DMS53 treated with DMSO at 0.1 percent for 48 hours (cell line): ENCODE measurements around the gene SRBD1.

Source experiments
- DNase-seq: peaks from one replicate; lab custom pipeline; 2025; ENCODE audit not compliant: unreplicated experiment; lab: John Stamatoyannopoulos, UW

Gene SRBD1, protein sequence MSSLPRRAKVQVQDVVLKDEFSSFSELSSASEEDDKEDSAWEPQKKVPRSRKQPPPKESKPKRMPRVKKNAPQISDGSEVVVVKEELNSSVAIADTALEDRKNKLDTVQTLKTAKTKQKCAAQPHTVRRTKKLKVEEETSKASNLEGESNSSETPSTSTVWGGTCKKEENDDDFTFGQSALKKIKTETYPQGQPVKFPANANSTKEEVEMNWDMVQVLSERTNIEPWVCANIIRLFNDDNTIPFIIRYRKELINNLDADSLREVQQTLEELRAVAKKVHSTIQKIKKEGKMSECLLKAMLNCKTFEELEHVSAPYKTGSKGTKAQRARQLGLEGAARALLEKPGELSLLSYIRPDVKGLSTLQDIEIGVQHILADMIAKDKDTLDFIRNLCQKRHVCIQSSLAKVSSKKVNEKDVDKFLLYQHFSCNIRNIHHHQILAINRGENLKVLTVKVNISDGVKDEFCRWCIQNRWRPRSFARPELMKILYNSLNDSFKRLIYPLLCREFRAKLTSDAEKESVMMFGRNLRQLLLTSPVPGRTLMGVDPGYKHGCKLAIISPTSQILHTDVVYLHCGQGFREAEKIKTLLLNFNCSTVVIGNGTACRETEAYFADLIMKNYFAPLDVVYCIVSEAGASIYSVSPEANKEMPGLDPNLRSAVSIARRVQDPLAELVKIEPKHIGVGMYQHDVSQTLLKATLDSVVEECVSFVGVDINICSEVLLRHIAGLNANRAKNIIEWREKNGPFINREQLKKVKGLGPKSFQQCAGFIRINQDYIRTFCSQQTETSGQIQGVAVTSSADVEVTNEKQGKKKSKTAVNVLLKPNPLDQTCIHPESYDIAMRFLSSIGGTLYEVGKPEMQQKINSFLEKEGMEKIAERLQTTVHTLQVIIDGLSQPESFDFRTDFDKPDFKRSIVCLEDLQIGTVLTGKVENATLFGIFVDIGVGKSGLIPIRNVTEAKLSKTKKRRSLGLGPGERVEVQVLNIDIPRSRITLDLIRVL

DNA sequence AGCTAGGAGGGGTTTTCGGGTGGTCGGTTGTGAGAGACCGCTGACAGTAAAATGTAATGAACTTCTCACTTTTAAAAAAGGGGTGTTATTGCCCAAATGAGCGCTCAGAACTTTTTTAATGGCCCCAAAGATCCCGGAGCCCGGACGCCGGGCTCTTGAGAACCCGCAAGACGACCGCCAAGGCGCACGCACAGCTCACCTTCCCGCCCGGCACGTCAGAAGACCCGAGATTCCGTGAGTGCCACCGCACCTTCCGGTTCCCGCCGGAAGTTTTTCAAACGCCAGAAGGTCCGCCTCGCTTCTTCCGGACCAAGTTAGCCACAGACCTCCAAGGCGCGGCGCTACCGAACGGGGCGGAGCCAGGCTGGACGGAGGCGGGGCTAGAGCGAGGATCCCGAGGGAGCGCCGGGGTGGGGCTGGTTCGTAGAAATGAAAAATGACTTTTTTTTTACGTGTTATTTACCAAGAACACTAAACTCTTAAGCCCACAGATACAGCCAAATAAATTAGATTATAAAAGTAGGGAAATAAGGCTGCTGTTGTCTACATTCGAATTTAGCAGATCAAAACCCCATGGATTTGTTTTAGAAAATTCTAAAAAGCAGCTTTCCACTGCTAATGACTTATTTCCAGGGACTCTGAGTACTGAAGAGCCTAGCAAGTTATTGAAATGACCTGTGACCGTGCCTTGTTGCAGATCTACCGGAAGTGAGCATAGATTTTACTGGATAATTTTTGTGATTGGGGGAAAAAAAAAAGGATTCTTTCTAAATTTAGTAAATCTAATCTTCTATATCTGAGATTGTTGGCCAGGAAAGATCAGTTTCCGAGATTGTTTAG lies at the start of gene SRBD1:
TSS of gene SRBD1 (minus strand) at position 248 of the 840 bp plus-strand sequence. CDS start 5,826 bp downstream, outside the sequence.
- DNase-seq: peak; percentile 90

DNA sequence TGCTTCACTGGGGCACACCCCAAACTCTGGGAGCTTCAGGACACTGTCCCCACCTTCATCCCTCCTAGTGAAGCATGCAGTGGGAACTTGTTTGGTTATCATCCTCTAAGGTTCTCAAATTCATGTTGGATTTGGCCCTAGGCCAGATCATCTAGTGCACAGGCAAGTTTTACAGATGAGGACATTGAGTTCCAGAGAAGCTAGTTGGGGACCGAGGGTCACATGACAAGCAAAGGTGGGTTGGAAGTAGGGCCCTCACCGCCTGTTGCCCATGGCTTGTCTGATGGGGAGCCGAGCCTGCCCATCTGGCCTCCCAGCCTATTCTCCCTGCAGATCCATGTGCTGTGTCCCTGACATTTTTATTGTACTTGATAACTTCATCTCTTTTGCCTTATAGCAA lies 43.2 kb upstream of the SRBD1 start:
- no peak for DNase-seq

DNA sequence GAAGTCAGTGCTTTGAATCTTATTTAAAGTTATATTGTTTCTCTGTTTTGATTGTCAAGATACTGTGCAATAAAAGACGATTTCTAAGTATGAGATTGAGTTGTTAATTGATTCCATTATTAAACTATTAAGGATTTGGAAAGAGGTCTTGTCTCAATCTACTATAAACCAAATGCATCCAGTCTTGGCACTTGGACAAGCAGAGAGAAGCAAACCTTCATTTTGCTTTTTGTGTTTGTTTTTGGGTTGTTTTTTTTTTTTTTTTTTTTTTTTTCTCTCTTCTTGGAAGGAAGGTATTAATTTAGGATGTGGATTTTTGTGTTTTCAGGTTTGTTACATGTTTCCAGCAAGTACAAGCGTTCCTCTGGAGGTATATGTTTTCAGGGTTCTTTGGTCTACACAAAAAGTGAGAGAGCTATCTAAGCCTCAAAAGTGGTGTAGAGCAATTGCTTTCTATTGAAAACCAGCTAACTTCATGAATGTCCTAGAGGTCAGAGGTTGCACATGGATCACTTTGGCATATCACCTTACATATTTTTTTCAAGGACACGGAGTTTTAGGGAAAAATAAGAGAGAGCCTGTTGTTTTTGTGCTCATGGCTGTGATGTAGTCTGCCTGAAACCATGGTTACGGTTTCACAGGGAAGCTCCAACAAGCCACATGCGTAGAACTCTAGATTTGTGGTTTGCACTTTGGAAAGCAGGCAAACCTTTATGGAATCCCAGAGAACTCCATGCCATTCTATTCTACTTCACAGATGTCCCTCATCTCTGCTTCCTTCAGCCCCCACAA lies 42.3 kb upstream of the SRBD1 start:
- DNase-seq: no peak

DNA sequence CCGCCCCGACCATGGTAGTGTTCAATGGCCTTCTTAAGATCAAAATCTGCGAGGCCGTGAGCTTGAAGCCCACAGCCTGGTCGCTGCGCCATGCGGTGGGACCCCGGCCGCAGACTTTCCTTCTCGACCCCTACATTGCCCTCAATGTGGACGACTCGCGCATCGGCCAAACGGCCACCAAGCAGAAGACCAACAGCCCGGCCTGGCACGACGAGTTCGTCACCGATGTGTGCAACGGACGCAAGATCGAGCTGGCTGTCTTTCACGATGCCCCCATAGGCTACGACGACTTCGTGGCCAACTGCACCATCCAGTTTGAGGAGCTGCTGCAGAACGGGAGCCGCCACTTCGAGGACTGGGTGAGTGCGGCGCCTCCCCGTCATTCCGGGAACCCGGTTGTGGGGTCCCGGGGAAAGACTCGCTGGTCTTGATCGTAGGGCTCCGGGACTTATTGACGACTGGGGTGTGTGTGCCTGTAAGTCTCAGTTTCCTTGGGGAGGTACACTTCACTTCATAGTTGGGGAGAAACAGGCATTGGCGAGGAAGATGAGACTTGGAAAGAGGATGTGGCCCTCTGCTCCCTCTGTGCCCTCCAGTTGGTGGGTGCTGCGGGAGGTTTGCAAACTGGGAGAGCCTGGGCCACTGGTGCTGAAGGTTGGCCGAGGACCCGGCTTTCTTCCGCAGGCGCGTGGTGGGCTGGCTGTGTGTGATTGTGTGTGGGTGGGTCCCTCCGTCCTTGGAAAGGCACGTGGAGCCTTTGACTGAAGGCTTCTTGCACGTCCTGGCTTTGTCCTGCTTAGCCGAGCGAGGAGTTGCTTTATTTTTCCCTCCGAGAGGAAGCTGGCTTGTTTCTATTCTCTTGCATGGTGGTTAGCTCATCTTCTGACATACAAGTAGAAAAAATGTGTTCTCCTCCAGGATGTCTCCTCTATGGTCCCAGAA lies 41.3 kb upstream of the SRBD1 start:
- no peak for DNase-seq

DNA sequence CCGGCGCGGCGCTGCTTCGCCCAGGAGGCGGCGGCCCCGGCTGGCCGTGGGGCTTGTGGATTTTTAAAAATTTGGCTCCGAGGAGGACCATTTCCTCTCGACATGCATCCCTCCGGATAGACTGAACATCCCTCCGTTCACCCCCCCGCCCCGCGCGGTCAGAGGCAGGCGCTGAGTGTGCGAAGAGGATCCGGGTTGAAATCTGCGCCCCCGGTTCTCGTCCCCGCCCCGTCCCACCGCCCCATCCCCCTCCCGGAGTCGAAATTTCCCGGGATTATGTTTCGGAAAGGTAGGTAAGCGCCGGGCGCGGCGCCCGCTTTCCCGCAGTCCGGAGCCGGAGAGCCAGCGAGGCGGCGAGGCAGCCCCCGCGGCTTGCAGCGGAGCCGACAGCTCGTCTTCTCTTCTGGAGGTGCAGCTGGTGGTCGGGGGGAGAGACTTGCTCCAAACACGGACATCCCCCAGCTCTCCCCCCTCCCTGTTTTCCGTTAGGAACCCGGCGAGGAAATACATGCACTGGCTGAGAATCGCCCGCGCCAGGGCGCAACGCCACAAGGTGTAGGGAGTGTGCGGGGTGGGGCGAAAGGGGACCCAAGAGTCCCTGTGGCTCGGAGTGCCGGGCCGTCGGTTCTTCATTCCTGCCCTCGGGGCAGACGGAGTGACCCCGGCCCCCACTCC lies 40.5 kb upstream of the SRBD1 start, which contains the start of gene PRKCE:
TSS of gene PRKCE (plus strand) at position 261 of the 675 bp plus-strand sequence.
- DNase-seq: no peak

DNA sequence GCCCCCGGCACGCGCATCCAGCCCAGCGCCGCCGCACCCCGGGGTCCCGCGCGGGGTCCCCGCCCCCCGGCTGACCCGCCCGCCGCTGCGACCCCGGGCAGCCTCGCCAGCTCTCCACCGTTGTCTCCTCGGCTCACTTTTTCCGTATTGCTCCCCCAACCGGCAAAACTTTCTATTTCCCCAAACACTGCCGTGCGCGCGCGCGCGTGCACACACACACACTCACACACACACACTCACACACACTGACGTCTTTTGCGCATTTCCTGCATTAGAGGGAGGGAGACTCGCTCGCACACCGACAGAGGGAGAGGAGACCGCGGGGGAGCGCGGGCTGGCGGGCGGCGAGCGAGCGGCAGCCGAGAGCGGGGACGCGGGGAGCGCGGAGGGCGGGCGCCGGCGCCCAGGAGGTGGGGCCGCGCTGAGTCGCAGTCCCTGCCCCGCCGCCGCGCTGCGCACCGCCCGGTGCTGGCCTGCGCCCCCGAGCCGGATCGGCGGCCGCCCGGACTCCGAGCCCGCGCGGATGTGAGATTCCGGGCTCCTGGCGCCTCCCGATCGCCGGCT lies 39.9 kb upstream of the SRBD1 start:
- peak; percentile 64 for DNase-seq

DNA sequence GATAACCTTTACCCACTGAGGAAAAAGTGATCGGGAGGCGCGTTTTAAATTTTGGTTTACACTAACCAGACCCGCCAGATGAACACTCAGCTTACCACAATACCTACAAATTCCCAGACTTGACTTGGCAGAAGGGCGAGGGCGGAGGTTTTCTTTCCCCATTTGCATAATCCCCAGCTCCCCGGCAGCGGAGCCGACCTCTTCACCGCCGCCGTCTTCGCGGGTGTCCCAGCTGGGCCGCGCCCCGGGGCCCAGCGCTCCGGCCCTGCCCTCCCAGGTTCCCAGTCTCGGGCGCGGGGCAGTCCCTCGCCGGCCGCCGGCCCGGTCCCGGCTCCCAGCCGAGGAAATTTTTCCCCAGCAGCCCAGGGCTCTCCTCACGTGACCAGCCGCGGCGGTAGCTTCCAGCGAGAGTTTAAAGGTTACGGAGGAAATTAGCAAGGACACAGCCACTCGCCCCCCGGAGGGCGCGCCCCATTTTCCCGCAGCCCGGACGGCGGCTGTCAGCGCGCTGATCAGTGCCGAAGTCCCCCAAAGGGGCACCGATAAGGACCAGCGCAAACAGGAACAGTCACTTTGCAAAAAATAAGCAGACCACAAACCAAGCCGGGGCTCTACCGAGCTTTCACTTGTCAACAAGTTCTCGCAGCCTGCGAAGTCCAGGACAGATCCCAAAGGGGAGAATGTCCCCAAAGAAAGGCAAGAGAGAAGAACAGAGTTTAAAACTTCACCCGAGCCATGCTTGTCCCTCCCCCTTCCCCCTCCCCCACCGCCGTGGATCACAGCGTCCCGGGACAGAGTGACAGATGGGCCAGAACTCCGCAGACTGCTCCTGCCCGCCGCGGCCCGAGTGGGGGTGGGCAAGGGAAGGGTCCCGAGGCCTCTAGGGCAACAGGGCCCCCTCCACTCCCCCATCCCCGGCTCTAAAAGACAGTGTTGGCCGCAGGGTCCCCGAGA lies 39.1 kb upstream of the SRBD1 start:
- DNase-seq: peak; percentile 36

DNA sequence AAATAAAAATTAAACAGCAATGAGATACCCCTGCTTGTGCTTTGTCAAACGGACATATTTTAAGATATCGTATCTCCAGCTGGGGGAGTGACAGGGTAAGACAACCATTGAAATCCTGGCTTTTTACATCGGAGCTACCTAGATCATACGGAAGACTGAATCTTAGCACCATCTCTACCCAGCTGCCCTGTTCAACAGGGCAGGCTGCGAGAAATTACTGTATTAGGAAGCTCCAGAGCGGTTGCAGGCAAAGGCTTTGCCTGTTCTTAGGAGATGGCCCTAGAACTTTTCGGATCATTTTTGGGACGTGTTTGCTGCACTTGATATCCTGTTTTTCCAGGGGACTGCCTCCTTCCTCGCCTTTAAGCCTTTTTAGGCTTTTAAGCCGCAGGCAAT lies 38.4 kb upstream of the SRBD1 start:
- no peak for DNase-seq

DNA sequence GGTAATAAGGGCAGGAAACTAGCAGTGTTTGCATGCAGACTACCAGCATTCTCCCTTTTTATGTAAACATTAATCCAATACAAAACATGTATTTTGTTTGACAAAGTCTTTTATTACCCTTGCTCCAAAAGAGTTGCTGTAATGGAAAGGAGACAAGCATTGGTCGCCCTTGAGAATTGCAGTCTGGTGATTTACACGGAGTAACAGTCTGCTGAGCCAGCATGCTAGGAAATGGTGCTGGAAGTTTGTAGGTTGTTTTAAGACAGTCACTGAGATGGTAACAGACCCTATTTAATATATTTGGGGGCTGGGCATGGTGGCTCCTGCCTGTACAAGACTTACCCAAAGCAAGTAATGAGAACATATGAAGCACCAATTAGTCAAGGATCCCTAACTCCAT lies 37.6 kb upstream of the SRBD1 start:
- DNase-seq: no peak

DNA sequence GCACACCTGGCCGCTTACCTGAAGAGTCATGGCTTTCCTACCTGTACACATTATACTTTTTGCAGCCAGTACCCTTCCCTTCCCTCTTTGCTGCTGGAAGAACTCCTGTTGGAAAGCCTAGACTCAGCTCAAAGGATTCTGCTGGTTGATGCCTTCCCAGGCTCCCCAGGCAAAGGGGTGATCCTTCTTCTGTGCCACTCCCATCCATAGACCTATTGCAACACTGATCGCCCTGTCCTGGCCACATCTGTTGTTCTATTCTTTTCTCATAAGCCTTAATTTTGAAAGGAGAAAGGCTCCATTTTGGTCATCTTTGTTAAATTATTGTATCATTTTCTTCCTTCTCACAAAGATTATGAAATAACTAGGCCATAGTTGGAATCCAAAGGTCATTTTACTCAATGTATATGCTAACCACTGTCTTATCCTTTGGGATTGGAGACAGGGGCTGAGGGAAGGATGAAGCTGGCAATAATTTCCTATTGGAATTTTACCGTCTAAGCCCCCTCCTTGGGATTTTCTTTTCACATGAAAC lies 37.0 kb upstream of the SRBD1 start:
- DNase-seq: no peak

DNA sequence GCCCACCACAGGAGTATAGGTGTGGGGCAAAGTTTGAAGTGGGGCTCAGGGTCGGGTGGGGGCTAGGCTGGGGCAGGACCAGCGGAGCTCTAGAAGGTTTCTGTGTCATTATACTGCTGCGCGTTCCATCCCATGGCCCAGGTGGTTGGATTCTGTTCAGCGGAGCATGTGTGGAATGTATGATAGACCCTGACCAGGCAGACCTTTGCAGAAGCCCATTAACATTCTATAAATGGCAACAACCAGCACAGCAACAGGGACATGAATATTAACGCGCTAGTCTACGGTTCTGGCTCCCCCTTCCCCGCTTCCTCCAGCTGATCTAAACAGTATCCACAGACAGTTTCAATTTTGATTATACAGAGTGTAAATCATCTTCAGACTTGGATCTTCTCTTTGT lies 36.3 kb upstream of the SRBD1 start:
- no peak for DNase-seq

DNA sequence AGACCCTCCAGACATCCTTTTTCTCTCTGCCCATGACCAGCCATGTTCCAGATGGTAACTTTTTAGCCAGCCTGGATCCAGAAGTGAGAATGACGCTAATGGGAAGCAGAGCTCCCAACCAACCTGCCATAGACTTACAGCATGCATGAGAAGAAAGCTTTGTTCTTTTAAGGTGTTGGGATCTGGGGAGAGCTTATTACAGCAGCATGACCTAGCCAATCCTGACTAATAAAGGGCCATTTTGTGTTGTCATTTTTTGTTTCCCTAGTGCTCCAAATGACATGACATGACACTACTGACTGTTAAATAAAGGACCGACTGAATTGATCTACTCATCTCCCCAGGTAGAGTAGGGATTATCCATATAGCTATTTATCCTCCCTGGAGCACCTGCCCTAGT lies 35.2 kb upstream of the SRBD1 start:
- DNase-seq: no peak

DNA sequence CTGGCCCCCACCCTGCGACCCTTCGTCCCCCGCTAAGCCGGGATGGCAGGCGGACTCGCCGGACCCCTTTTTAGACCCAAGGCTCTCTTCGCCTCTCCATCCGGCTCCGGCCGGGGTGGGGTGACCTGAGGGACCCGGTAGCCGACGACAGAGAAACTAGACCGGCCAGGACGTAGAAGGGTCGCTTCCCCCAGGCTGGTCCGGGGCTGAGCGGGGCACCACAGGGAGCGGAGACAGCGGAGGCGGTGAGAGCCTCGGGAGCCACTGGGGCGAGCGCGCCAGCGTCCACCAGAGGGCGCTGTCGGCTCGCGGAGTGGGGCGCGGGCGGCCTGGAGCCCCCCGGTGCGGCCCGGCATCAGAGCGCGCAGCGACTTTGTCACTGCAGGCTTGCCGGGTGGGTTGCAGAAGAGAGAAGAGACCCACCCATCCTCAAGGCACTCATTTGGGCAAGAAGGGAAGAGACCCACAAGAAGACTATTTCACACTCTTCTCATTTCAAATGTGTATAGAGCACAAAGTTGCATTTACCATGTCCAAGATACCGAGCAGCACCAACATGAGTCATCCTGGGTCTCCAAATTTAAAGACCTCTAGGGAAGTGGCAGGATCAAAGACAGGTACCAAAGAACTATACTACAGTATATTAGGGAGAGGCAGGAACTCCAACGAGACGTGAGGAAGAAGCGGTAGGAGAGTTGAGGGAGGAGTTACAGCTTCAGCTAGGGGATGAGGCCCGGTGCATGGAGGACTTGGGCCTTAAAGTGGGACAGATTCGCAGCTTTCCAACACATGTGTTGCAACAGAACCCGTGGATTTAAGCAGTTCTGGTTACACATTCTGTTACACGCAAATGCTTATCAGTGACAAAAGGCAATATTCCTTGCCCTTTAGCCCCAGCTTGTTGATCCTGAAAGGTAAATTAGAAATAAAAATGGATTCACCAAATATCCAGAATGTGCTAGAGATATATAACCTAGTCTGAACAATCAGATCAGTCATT lies 32.8 kb upstream of the SRBD1 start:
- DNase-seq: peak; percentile 51

DNA sequence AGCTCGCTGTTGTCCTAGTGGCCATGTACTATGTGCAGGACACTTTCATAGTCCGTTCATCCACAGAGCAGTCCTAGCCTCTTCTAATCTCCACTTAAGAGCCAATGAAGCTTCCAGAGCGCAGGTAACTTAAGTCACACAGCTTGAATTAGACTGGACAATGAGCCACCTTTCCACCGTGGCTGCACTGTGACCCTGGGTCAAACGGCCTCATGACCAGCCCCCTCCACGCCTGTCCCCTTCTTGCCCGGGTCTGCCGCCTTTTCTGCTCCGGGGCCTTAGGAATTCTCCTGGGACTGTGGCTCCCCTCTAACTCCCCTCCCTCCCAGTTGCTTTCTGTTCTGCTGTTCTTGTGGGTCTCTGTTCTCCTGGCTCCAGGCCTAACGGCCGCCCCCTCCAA lies 32.0 kb upstream of the SRBD1 start:
- no peak for DNase-seq

DNA sequence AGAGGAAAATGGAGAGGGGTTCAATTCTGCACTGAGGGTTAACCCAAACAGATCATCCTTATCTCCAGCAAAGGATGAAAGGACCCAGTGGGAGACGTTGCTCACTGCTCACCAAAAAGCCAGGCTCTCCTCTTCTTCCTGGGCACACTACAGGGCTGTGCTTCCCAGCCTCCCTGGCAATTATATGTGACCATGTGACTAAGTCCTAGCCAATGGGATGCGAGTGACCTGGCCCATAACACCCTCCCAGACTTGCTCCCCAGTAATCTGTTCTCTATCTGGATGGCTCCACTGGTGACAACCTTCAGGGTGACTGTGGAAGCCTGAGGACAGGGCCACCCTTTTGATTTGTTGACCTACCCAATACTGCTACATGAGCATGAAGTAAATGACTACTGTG lies 29.5 kb upstream of the SRBD1 start:
- DNase-seq: no peak

DNA sequence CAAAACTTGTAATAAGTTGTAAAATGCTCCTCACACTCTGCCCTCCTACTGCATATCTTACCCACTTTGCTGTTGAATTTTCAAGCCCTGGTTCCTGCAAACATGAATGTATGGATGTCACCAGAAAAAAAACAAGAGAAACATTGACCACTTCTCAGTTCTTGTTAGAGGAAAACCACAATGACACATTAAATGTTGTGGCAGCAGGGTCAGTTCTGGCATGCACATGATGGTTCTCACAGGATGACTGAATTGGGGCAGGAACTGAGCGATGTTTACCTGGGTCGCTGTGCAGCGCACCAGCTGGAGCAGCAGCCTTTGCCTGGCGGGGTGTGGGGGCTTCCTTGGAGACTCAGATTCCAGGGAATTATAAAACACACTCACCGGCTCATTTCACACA lies 26.4 kb upstream of the SRBD1 start:
- no peak for DNase-seq
